HEK293 (cell line): Measurements from ENCODE around the gene MACO1.

Experiments
- CTCF ChIA-PET: fragments of 350-600 bp; formaldehyde crosslinking; extraction: SDS; loops from one replicate; lab custom pipeline; 2021; ENCODE audit warnings: antibody characterized with exemption; lab: Yijun Ruan, JAX
- POLR2A ChIA-PET: fragments of 300-600 bp; formaldehyde crosslinking; extraction: SDS; loops from one replicate; lab custom pipeline; 2020; ENCODE audit warnings: antibody characterized with exemption, inconsistent platforms; lab: Yijun Ruan, JAX
- H3K27ac ChIP-seq: fragments of 200-500 bp; sonication (Bioruptor generic); 2 replicates; pipeline ENCODE4 v1.5.1; 2014; ENCODE audit warnings: low read depth, low read length, control low read depth, inconsistent platforms; ENCODE audit errors: extremely low read depth
- H3K36me3 ChIP-seq, 2 experiments: fragments of 200-500 bp in 1 of 2; sonication (Bioruptor generic) in 1 of 2; 1 replicate in 1 of 2; 2 replicates in 1 of 2; pipeline ENCODE4 v1.5.1; 2014 to 2017; ENCODE audit warnings: inconsistent platforms in 2 of 2, low read length in 2 of 2; ENCODE audit not compliant: control insufficient read depth in 2 of 2, insufficient read depth in 1 of 2
- H3K4me1 ChIP-seq: fragments of 200-500 bp; sonication (Bioruptor generic); 2 replicates; pipeline ENCODE4 v1.5.1; 2014; ENCODE audit warnings: mild to moderate bottlenecking, low read length, inconsistent platforms; ENCODE audit not compliant: control insufficient read depth, insufficient read depth
- H3K4me3 ChIP-seq: 2 replicates; pipeline ENCODE4 v1.5.1; 2011; ENCODE audit warnings: low read depth, mild to moderate bottlenecking, control low read depth, low read length, moderate library complexity
- H3K9me3 ChIP-seq: fragments of 200-500 bp; sonication (Bioruptor generic); 2 replicates; pipeline ENCODE4 v1.5.1; 2014; ENCODE audit warnings: low read depth, low read length, inconsistent platforms; ENCODE audit not compliant: control insufficient read depth, insufficient read depth
- GLI4 ChIP-seq: fragments of 450-650 bp; formaldehyde crosslinking; IDR thresholded peaks from 2 replicates; pipeline ENCODE4 v1.5.1; 2016; ENCODE audit warnings: missing biosample characterization, missing genetic modification characterization
- KLF1 ChIP-seq: fragments of 450-650 bp; formaldehyde crosslinking; IDR thresholded peaks from 2 replicates; pipeline ENCODE4 v1.5.1; 2016; ENCODE audit warnings: missing biosample characterization, missing genetic modification characterization
- PRDM1 ChIP-seq: fragments of 450-650 bp; formaldehyde crosslinking; IDR thresholded peaks from 2 replicates; pipeline ENCODE4; 2016; ENCODE audit warnings: missing biosample characterization, missing genetic modification characterization
- SP3 ChIP-seq: fragments of 450-650 bp; formaldehyde crosslinking; IDR thresholded peaks from 2 replicates; pipeline ENCODE4 v1.5.1; 2016; ENCODE audit warnings: missing biosample characterization, missing genetic modification characterization
- WT1 ChIP-seq: fragments of 450-650 bp; formaldehyde crosslinking; IDR thresholded peaks from 2 replicates; pipeline ENCODE4 v1.5.1; 2016; ENCODE audit warnings: missing biosample characterization, missing genetic modification characterization
- ZBTB1 ChIP-seq: fragments of 450-650 bp; formaldehyde crosslinking; IDR thresholded peaks from 2 replicates; pipeline ENCODE4 v1.5.1; 2016; ENCODE audit warnings: missing biosample characterization, missing genetic modification characterization
- ZNF146 ChIP-seq: fragments of 450-650 bp; formaldehyde crosslinking; IDR thresholded peaks from 2 replicates; pipeline ENCODE4 v1.5.1; 2016; ENCODE audit warnings: missing biosample characterization, missing genetic modification characterization
- ZNF19 ChIP-seq: fragments of 450-650 bp; formaldehyde crosslinking; IDR thresholded peaks from 2 replicates; pipeline ENCODE4; 2016; ENCODE audit warnings: missing biosample characterization, missing genetic modification characterization, low read depth
- ZNF274 ChIP-seq, 2 experiments: fragments of 200-500 bp in 1 of 2; fragments of 450-650 bp in 1 of 2; sonication (Bioruptor generic) in 1 of 2; formaldehyde crosslinking in 1 of 2; IDR thresholded peaks; 2 replicates each; pipeline versions ENCODE4 v1.5.1 to v1.6.1; 2014 to 2016; ENCODE audit warnings: borderline replicate concordance in 1 of 2, inconsistent platforms in 1 of 2, low read length in 1 of 2, missing biosample characterization in 1 of 2, missing genetic modification characterization in 1 of 2
- ZNF514 ChIP-seq: fragments of 450-650 bp; formaldehyde crosslinking; IDR thresholded peaks from 2 replicates; pipeline ENCODE4 v1.5.1; 2016; ENCODE audit warnings: missing biosample characterization, missing genetic modification characterization
- ZNF571 ChIP-seq: fragments of 450-650 bp; formaldehyde crosslinking; IDR thresholded peaks from 2 replicates; pipeline ENCODE4 v1.5.0; 2017; ENCODE audit warnings: missing biosample characterization, missing genetic modification characterization
- ZNF600 ChIP-seq: fragments of 450-650 bp; formaldehyde crosslinking; IDR thresholded peaks from 2 replicates; pipeline ENCODE4 v1.5.1; 2016; ENCODE audit warnings: missing biosample characterization, missing genetic modification characterization
- ZNF747 ChIP-seq: fragments of 450-650 bp; formaldehyde crosslinking; IDR thresholded peaks from 2 replicates; pipeline ENCODE4 v1.5.1; 2016; ENCODE audit warnings: missing biosample characterization, missing genetic modification characterization
- TF ChIP-seq, protein P1 (sequence below): fragments of 450-650 bp; formaldehyde crosslinking; IDR thresholded peaks from 2 replicates; pipeline ENCODE4 v1.5.1; 2016; ENCODE audit warnings: missing biosample characterization, missing genetic modification characterization, low read depth
- TF ChIP-seq, protein P2 (sequence below): fragments of 450-650 bp; formaldehyde crosslinking; IDR thresholded peaks from 2 replicates; pipeline ENCODE4 v1.5.1; 2016; ENCODE audit warnings: missing biosample characterization, missing genetic modification characterization
- TF ChIP-seq, protein P3 (sequence below): fragments of 450-650 bp; formaldehyde crosslinking; IDR thresholded peaks from 2 replicates; pipeline ENCODE4 v1.5.1; 2016; ENCODE audit warnings: missing biosample characterization, missing genetic modification characterization, borderline replicate concordance
- TF ChIP-seq, protein P4 (sequence below): fragments of 450-650 bp; formaldehyde crosslinking; IDR thresholded peaks from 2 replicates; pipeline ENCODE4 v1.5.1; 2017; ENCODE audit warnings: missing biosample characterization, mild to moderate bottlenecking, missing genetic modification characterization, moderate library complexity
- TF ChIP-seq, protein P5 (sequence below): fragments of 450-650 bp; IDR thresholded peaks from 2 replicates; pipeline ENCODE4 v1.5.1; 2018; ENCODE audit warnings: missing biosample characterization, mild to moderate bottlenecking, missing genetic modification characterization
- TF ChIP-seq, protein P6 (sequence below): fragments of 450-650 bp; formaldehyde crosslinking; IDR thresholded peaks from 2 replicates; pipeline ENCODE4 v1.5.1; 2017; ENCODE audit warnings: missing biosample characterization, missing genetic modification characterization

Gene MACO1

DNA sequence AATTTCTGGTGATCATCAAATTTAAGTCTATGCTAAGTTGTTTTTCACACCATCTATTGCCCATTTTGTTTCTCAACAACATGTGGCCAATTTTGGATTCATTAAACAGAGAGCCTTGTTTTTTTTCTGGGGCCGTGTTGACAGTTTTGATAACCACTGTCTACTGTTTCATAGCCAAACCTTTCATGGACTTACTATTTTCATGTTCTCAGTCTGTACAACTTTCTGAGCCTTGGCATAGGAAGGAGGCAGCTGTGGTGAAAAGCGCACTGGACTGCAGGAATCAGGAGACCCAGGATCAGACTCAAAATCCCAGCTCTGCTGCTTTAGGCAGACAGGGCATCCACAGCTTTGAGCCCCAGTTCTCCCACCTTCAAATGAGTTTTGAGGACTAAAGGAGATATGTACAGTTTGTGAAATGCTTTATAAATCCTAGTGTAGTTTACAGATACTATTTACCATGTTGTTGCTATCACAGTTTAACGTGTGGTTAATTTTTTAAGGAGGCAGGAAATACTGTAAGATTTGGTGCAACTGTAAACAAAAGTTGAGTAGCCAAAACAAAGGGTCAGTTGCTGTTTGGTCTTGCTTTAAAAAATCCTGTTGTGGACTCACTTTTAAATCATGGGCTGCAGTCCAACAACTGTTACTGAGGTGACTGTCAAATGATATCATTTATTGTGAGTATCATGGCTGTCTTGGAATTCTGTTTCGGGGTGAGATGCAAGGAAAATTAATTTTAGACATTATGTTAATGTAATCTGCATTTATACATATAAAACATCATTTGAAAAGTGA, 2.9 kb downstream of the MACO1 start (continued):
- TF ChIP-seq, protein P1, sequence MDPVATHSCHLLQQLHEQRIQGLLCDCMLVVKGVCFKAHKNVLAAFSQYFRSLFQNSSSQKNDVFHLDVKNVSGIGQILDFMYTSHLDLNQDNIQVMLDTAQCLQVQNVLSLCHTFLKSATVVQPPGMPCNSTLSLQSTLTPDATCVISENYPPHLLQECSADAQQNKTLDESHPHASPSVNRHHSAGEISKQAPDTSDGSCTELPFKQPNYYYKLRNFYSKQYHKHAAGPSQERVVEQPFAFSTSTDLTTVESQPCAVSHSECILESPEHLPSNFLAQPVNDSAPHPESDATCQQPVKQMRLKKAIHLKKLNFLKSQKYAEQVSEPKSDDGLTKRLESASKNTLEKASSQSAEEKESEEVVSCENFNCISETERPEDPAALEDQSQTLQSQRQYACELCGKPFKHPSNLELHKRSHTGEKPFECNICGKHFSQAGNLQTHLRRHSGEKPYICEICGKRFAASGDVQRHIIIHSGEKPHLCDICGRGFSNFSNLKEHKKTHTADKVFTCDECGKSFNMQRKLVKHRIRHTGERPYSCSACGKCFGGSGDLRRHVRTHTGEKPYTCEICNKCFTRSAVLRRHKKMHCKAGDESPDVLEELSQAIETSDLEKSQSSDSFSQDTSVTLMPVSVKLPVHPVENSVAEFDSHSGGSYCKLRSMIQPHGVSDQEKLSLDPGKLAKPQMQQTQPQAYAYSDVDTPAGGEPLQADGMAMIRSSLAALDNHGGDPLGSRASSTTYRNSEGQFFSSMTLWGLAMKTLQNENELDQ (tag by site-specific recombination), result no peak
- TF ChIP-seq ZNF146 (no peak), ZNF19 (tag by site-specific recombination) (no peak), SP3 (tag by site-specific recombination) (no peak), ZNF571 (tag by site-specific recombination) (no peak), KLF1 (tag by site-specific recombination) (no peak), WT1 (tag by site-specific recombination) (no peak), ZNF514 (tag by site-specific recombination) (no peak), GLI4 (tag by site-specific recombination) (no peak), ZNF747 (tag by site-specific recombination) (no peak), ZBTB1 (tag by site-specific recombination) (no peak)
- TF ChIP-seq, protein P2, sequence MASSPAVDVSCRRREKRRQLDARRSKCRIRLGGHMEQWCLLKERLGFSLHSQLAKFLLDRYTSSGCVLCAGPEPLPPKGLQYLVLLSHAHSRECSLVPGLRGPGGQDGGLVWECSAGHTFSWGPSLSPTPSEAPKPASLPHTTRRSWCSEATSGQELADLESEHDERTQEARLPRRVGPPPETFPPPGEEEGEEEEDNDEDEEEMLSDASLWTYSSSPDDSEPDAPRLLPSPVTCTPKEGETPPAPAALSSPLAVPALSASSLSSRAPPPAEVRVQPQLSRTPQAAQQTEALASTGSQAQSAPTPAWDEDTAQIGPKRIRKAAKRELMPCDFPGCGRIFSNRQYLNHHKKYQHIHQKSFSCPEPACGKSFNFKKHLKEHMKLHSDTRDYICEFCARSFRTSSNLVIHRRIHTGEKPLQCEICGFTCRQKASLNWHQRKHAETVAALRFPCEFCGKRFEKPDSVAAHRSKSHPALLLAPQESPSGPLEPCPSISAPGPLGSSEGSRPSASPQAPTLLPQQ (tag by site-specific recombination), result no peak
- TF ChIP-seq, protein P3, sequence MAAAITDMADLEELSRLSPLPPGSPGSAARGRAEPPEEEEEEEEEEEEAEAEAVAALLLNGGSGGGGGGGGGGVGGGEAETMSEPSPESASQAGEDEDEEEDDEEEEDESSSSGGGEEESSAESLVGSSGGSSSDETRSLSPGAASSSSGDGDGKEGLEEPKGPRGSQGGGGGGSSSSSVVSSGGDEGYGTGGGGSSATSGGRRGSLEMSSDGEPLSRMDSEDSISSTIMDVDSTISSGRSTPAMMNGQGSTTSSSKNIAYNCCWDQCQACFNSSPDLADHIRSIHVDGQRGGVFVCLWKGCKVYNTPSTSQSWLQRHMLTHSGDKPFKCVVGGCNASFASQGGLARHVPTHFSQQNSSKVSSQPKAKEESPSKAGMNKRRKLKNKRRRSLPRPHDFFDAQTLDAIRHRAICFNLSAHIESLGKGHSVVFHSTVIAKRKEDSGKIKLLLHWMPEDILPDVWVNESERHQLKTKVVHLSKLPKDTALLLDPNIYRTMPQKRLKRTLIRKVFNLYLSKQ (tag by site-specific recombination), result no peak
- TF ChIP-seq, protein P4, sequence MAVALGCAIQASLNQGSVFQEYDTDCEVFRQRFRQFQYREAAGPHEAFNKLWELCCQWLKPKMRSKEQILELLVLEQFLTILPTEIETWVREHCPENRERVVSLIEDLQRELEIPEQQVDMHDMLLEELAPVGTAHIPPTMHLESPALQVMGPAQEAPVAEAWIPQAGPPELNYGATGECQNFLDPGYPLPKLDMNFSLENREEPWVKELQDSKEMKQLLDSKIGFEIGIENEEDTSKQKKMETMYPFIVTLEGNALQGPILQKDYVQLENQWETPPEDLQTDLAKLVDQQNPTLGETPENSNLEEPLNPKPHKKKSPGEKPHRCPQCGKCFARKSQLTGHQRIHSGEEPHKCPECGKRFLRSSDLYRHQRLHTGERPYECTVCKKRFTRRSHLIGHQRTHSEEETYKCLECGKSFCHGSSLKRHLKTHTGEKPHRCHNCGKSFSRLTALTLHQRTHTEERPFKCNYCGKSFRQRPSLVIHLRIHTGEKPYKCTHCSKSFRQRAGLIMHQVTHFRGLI (tag by site-specific recombination), result no peak

DNA sequence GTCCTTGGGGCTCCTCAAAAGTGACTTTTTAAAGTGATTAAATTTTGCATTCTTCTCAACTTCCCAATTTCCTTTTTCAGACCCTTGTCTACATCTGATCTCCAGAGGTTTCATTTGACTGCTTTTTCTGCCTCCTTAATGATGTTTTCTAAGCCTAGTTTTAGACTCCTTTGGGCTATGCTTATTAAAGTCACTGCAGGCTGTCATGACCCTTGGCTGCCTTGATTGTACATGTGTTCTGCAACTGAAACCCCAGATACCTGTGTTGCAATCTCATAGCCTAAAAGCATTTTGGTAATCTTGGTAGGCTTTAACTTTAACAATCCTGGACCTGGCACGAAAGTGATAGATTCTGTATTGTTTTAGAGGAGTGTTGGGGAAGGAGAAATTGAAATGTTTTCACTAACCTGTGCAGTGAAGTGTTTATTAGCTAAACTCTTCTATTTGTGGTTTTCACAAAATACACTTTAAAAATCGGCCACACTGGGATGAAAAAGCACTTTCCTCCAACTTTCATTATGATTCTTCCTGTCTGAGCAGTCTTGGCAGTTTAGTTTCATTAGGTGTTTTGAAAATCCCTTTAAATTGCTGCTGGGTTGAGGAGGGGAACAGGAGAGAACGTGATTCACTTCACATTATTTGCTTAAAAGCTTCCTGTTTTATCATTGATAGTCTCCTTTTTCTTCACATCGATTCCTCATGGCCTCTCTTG, 4.9 kb downstream of the MACO1 start:
- H3K4me3 ChIP-seq, result no peak overlapping the region
- TF ChIP-seq, protein P5, sequence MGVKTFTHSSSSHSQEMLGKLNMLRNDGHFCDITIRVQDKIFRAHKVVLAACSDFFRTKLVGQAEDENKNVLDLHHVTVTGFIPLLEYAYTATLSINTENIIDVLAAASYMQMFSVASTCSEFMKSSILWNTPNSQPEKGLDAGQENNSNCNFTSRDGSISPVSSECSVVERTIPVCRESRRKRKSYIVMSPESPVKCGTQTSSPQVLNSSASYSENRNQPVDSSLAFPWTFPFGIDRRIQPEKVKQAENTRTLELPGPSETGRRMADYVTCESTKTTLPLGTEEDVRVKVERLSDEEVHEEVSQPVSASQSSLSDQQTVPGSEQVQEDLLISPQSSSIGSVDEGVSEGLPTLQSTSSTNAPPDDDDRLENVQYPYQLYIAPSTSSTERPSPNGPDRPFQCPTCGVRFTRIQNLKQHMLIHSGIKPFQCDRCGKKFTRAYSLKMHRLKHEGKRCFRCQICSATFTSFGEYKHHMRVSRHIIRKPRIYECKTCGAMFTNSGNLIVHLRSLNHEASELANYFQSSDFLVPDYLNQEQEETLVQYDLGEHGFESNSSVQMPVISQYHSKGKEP (tag by site-specific recombination), result 0 out of 2 replicates have a peak, but pooled peaks have one; percentile 6
- TF ChIP-seq, protein P6, sequence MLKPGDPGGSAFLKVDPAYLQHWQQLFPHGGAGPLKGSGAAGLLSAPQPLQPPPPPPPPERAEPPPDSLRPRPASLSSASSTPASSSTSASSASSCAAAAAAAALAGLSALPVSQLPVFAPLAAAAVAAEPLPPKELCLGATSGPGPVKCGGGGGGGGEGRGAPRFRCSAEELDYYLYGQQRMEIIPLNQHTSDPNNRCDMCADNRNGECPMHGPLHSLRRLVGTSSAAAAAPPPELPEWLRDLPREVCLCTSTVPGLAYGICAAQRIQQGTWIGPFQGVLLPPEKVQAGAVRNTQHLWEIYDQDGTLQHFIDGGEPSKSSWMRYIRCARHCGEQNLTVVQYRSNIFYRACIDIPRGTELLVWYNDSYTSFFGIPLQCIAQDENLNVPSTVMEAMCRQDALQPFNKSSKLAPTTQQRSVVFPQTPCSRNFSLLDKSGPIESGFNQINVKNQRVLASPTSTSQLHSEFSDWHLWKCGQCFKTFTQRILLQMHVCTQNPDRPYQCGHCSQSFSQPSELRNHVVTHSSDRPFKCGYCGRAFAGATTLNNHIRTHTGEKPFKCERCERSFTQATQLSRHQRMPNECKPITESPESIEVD (tag by site-specific recombination), result peak; percentile 56
- TF ChIP-seq ZNF274 (IDR thresholded peaks at IDR 0.05; ENCODE audit: low read length), result no peak
- no peak for TF ChIP-seq ZNF274 (tag by site-specific recombination; IDR thresholded peaks at IDR 0.05; ENCODE audit: borderline replicate concordance)
- TF ChIP-seq PRDM1 (tag by site-specific recombination), result peak; percentile 91
- TF ChIP-seq ZNF600 (tag by site-specific recombination), result 0 out of 2 replicates have a peak, but pooled peaks have one; percentile 40
- CTCF ChIA-PET, result interaction anchor here (0.6 to 0.7 kb wide), 3 partner anchors 15 to 68 kb away, joined by 3 to 4 read pairs (median 3); no protein-coding TSS in a partner anchor
- H3K36me3 ChIP-seq, result peaks cover 0 to 4% of the 10 kb centered on the region in 2 experiments; a peak in 1 of 3 replicates
- H3K4me1 ChIP-seq, result peaks cover 35% of the 10 kb centered on the region
- no peak overlapping the region for H3K27ac ChIP-seq
- POLR2A ChIA-PET, result no interaction called here
- no peaks in the 10 kb centered on the region for H3K9me3 ChIP-seq
